Keratinocyte (primary cell): ENCODE results near the gene ALK.

Source experiments
- CTCF ChIP-seq, 3 experiments: IDR thresholded peaks in 1 of 3; conservative IDR thresholded peaks in 1 of 3; optimal IDR thresholded peaks in 1 of 3; 2 replicates in 2 of 3; 3 replicates in 1 of 3; pipeline versions ENCODE3 to v1.5.1; 2011; ENCODE audit warnings: low read length in 3 of 3, mild to moderate bottlenecking in 3 of 3, moderate library complexity in 2 of 3, control low read depth in 1 of 3, inconsistent platforms in 1 of 3; ENCODE audit not compliant: insufficient read depth in 2 of 3; ENCODE audit errors: extremely low read depth in 1 of 3
- EZH2 ChIP-seq: IDR thresholded peaks from one replicate; pipeline ENCODE4 v1.6.1; 2012; ENCODE audit warnings: inconsistent platforms, mild to moderate bottlenecking, low read length, moderate library complexity

- TF ChIP-seq CTCF (optimal IDR thresholded peaks at IDR 0.05 in 1 of 3, IDR thresholded peaks at IDR 0.05 in 1 of 3, conservative IDR thresholded peaks at IDR 0.05 in 1 of 3; ENCODE audit: extremely low read depth in 1 of 3, insufficient read depth in 2 of 3, low read length in 3 of 3) (no peak), EZH2 (no peak)
These were observed 176.4 kb downstream of the ALK start for GRCh38 chr2:29744976-29745375.
